GM12873 (cell line): ENCODE measurements around the gene RXFP3.

Experiments used
- TF ChIP-seq, protein P1 (sequence below): IDR thresholded peaks from 2 replicates; pipeline ENCODE4 v1.5.1; 2012; ENCODE audit warnings: low read depth, mild to moderate bottlenecking, moderate library complexity, low read length, control low read depth; ENCODE audit not compliant: insufficient read depth; ENCODE audit errors: missing control alignments

Gene RXFP3

DNA sequence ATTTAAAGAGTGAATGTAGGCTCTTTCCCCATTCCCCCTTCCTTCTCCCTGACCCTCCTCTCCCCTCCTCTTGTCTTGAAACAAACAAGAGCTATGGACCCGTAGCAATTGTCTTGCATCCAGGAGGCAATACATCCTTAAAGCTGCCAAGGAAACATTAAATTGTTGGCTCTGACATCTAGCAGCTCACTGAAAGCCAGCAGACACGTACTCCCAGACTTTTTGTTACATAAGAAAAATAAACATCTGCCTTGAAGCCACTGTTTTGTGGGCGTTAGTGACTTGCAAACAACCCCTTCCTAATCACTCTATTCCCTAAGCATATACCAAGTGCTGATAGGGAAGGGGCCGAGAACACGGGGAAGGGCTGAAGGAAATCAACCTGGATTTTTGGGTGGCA is 39.7 kb downstream of the RXFP3 start:
- TF ChIP-seq, protein P1, sequence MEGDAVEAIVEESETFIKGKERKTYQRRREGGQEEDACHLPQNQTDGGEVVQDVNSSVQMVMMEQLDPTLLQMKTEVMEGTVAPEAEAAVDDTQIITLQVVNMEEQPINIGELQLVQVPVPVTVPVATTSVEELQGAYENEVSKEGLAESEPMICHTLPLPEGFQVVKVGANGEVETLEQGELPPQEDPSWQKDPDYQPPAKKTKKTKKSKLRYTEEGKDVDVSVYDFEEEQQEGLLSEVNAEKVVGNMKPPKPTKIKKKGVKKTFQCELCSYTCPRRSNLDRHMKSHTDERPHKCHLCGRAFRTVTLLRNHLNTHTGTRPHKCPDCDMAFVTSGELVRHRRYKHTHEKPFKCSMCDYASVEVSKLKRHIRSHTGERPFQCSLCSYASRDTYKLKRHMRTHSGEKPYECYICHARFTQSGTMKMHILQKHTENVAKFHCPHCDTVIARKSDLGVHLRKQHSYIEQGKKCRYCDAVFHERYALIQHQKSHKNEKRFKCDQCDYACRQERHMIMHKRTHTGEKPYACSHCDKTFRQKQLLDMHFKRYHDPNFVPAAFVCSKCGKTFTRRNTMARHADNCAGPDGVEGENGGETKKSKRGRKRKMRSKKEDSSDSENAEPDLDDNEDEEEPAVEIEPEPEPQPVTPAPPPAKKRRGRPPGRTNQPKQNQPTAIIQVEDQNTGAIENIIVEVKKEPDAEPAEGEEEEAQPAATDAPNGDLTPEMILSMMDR = no peak

DNA sequence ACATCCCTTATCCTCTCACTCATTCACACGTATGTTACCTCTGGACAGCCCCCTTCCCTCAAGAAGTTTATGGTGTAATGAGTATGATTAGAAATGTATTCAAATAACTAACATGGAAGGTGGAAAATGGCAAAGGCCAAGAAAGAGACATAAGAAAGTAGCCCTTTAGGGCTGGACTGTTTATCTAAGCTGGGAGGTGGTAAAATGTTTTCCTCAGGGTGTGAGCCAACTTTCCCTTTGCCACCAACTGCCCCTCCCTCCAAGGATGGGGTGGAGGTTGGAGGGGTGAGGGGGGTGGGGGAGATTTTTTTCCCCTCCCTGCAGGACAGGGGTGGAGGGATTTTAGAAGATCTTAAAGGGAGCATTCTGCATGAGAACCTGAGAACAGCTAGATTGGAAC is 40.1 kb downstream of the RXFP3 start:
- TF ChIP-seq, protein P1 = no peak

DNA sequence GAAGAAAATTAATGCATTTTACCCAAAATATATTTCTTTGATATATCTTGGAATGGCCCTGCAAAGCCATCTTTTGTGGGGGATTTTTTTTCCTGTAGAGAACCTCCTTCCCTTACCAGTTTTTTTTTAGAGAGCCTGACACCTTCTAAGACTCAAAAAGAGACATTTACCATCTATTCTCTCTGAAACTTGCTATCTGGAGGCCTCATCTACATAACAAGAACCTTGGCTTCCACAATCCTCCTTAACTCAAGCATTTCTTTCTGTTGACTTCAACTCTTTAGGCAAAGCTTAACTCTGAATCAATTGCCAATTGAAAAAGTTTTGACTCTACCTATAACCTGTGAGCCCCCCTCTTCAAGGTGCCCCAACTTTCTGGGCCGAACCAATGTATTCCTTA is 42.1 kb downstream of the RXFP3 start:
- TF ChIP-seq, protein P1 = no peak

DNA sequence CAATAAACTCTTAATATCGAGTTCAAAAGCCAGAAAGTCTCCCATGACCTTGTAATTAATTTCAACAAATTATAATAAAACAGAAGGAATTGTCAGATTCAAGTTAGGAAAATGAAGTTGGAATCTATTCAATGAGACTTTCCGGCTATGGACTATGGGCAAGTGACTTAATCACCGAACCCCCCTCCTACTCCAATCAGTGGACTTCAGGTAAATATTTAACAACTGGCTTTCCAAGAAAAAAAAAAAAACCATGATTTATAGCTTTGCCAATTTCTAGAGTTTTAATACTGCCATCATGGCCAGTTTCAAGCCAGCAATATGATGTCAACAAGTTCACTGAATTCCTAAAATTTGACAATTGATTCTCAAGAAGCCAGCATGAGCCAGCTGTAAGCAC is 43.8 kb downstream of the RXFP3 start:
- TF ChIP-seq, protein P1 = no peak

DNA sequence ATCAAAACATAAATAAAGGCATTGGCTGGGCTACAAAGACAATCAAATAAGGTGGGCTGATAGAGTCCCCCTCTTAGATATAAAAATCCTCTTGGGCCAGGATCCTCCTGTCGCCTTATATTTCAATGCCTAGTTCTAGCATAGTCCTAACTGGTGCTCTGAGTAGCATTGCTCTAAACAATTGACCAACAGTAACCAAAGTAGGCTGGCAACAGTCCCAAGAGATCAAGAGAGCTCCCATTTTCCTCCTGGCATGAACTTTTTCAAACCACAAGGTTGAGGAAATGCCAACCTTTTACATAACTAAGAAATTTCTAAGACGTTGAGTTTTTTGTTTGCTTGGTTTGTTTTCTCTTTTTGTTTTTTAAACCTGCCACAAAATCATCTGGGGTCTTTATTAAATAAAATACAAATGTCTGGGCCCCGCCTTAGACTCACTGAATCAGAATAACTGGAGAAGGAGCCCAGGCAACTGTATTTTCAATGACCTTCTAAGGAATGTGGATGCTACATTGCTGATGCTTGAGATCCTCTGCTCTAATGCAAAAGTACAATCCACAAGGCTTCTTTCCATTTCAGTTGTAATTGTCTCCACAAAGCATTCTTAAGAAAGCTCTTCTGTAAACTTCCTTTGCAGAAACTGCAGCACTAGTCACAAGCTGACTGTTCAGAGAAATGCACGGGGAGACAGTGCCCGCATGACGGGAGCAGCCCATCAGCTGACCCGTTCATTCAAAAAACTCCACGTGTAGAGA is 45.4 kb downstream of the RXFP3 start:
- TF ChIP-seq, protein P1 = no peak

DNA sequence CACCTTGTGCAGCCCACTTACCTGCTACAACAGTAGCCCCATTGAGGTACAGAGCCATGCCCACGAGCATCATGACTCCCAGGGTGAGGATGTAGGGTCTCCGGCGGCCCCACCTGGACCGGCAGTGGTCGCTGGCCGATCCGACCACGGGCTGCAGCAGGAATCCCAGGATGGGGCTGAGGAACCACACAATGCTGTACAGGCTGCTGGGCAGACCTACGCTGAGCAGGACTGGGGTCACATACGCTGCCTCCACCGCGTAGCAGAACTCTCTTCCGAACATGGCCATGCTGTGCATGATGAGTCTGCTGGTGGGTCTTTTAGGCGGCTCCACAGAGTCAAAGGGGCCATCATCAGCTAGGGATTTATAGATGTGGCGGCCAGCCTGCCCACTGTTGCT is 48.0 kb downstream of the RXFP3 start:
- TF ChIP-seq, protein P1 = no peak

DNA sequence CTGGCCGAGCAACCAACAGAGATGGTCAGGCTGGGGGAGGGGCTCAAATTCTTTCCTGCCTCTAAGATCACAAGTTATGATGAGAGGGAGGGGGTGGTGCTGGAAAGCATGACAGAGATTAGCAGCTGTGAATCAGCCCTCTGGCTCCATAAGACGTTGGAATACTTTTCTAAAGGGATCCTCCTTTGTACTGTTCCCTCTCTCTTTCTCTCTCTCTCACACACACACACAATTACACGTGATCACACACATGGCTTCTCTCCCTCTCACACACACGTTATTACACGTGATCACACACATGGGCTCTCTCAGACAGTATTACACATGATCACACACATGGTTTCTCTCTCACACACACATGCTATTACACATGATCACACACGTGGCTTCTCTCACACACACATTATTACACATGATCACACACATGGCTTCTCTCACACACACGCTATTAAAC is 48.5 kb downstream of the RXFP3 start, which contains the start of gene SLC45A2:
Gene SLC45A2 (minus strand): TSS at position 23 of the 454 bp plus-strand sequence. CDS start 110 bp downstream, outside the sequence.
- TF ChIP-seq, protein P1 = no peak
